Hepatocyte (in vitro differentiated cells): ENCODE measurements around the gene CAPN15. TPM values are rescaled to one million over a fixed set of nuclear protein-coding genes. Genes with fewer than 3 reads are reported as not detected.
A peak's percentile ranks its signal among the peaks of the same experiment; 100 is the strongest.

Experiments used
- DNase-seq: peaks from one replicate; pipeline ENCODE4 v3.0.0-alpha.2; 2016; ENCODE audit warnings: low spot score
- H2AFZ ChIP-seq: fragments of 200-600 bp; sonication (generic); 2 replicates; pipeline ENCODE4 v1.6.0; 2016; ENCODE audit warnings: antibody characterized with exemption, mild to moderate bottlenecking
- H3K27ac ChIP-seq: fragments of 200-600 bp; sonication (generic); 2 replicates; pipeline ENCODE4 v1.5.1; 2016; ENCODE audit warnings: mild to moderate bottlenecking
- H3K27me3 ChIP-seq: fragments of 200-600 bp; sonication (generic); 2 replicates; pipeline ENCODE4 v1.6.1; 2016
- H3K36me3 ChIP-seq: fragments of 200-600 bp; sonication (generic); replicated peaks from 2 replicates; pipeline ENCODE4 v1.5.1; 2016; ENCODE audit warnings: low read depth; ENCODE audit not compliant: insufficient read depth
- H3K4me1 ChIP-seq: fragments of 200-600 bp; sonication (generic); 2 replicates; pipeline ENCODE4 v1.5.1; 2016; ENCODE audit warnings: mild to moderate bottlenecking, moderate library complexity; ENCODE audit not compliant: insufficient read depth
- H3K4me2 ChIP-seq: fragments of 200-600 bp; sonication (generic); 2 replicates; pipeline ENCODE4 v1.6.0; 2016
- H3K4me3 ChIP-seq: fragments of 200-600 bp; sonication (generic); 2 replicates; pipeline ENCODE4 v1.5.1; 2016; ENCODE audit warnings: mild to moderate bottlenecking
- H3K79me2 ChIP-seq: fragments of 200-600 bp; sonication (generic); 2 replicates; pipeline ENCODE4 v1.6.0; 2017; ENCODE audit warnings: mild to moderate bottlenecking
- H3K9me2 ChIP-seq: fragments of 200-600 bp; sonication (generic); replicated peaks from 2 replicates; pipeline ENCODE4 v1.6.0; 2017; ENCODE audit warnings: mild to moderate bottlenecking; ENCODE audit not compliant: insufficient read depth
- H3K9me3 ChIP-seq: fragments of 200-600 bp; sonication (generic); 2 replicates; pipeline ENCODE4 v1.5.1; 2016; ENCODE audit warnings: low read depth, mild to moderate bottlenecking
- H4K20me1 ChIP-seq: fragments of 200-600 bp; sonication (generic); 2 replicates; pipeline ENCODE4 v1.6.0; 2016; ENCODE audit warnings: mild to moderate bottlenecking; ENCODE audit not compliant: insufficient read depth, poor library complexity, severe bottlenecking
- CTCF ChIP-seq: fragments of 200-600 bp; sonication (generic); IDR thresholded peaks from 2 replicates; pipeline ENCODE4 v1.5.1; 2016; ENCODE audit warnings: antibody characterized with exemption, mild to moderate bottlenecking; ENCODE audit not compliant: poor library complexity
- EZH2 ChIP-seq: fragments of 200-600 bp; sonication (generic); IDR thresholded peaks from 2 replicates; pipeline ENCODE4 v1.6.1; 2016; ENCODE audit warnings: antibody characterized with exemption, mild to moderate bottlenecking, borderline replicate concordance
- EZH2phosphoT487 ChIP-seq: fragments of 200-600 bp; sonication (generic); IDR thresholded peaks from one replicate; pipeline ENCODE4 v1.6.1; 2018; ENCODE audit warnings: antibody characterized with exemption, mild to moderate bottlenecking, low read depth, moderate library complexity; ENCODE audit not compliant: unreplicated experiment, severe bottlenecking
- WGBS: methylation state at CpG from one replicate; pipeline ENCODE4 v1.1.6; 2016; ENCODE audit warnings: low lambda C conversion rate; ENCODE audit errors: missing lambda C conversion rate; 5-methylcytosine and 5-hydroxymethylcytosine counted together
- polyA plus RNA-seq: library from polyadenylated mRNA; unstranded; fragments of >200 nt; fragmentation: Nextera tagmentation; extraction: Ambion mirVana; gene quantifications from 2 replicates; pipeline ENCODE4 v1.2.1, GENCODE V29; 2016
- total RNA-seq: library from RNA; depleted of rRNA; stranded (reverse); fragments of >200 nt; gene quantifications from 2 replicates; pipeline ENCODE4 v1.2.3, GENCODE V29; 2014

The CAPN15 gene
- total and polyA plus RNA-seq, 2 experiments from 2014 or later, result 41.7 to 42.7 TPM

GRCh38 chr16:577796-578195 is 50.3 kb downstream of the CAPN15 start:
- Histone ChIP-seq H3K36me3 (no peaks in the 10 kb centered on the region), H3K9me3 (no peaks in the 10 kb centered on the region), H2AFZ (no peak overlapping the region), H3K4me3 (no peak overlapping the region), H3K27ac (no peak overlapping the region), H3K79me2 (no peaks in the 10 kb centered on the region), H3K4me1 (no peaks in the 10 kb centered on the region), H3K4me2 (no peak overlapping the region), H3K9me2 (no peaks in the 10 kb centered on the region), H3K27me3 (no peaks in the 10 kb centered on the region), H4K20me1 (no peaks in the 10 kb centered on the region)
- WGBS, result 97% methylated on average over 13 of the region's 13 CpGs
- TF ChIP-seq EZH2, result no peak
- TF ChIP-seq CTCF, result no peak
- no peak for TF ChIP-seq EZH2phosphoT487
- DNase-seq, result no peak

- Histone ChIP-seq H2AFZ (no peak overlapping the region), H3K4me2 (peak overlapping the region; percentile 67), H3K36me3 (no peaks in the 10 kb centered on the region), H3K9me2 (no peaks in the 10 kb centered on the region), H4K20me1 (no peaks in the 10 kb centered on the region), H3K4me3 (no peak overlapping the region), H3K4me1 (no peaks in the 10 kb centered on the region), H3K79me2 (no peaks in the 10 kb centered on the region), H3K27me3 (no peaks in the 10 kb centered on the region), H3K9me3 (no peaks in the 10 kb centered on the region), H3K27ac (no peak overlapping the region)
- no peak for DNase-seq
- TF ChIP-seq CTCF (no peak), EZH2 (no peak), EZH2phosphoT487 (no peak)
- 90% methylated on average over 22 of the region's 24 CpGs for WGBS
Measured at GRCh38 chr16:578232-578869, 50.8 kb downstream of the CAPN15 start.

- Histone ChIP-seq H3K79me2 (no peaks in the 10 kb centered on the region), H3K9me2 (no peaks in the 10 kb centered on the region), H3K9me3 (no peaks in the 10 kb centered on the region), H3K4me2 (peak overlapping the region; percentile 67), H3K27ac (no peak overlapping the region), H3K4me1 (no peaks in the 10 kb centered on the region), H3K4me3 (no peak overlapping the region), H2AFZ (no peak overlapping the region), H3K27me3 (no peaks in the 10 kb centered on the region), H3K36me3 (no peaks in the 10 kb centered on the region), H4K20me1 (no peaks in the 10 kb centered on the region)
- TF ChIP-seq CTCF, result peak; percentile 75
- no peak for TF ChIP-seq EZH2
- 33% methylated on average over 28 of the region's 34 CpGs for WGBS
- DNase-seq, result peak; percentile 88
Measured at GRCh38 chr16:578870-579405, 51.4 kb downstream of the CAPN15 start.
